Activated CD8-positive, alpha-beta T cell treated with anti-CD3 and anti-CD28 coated beads for 36 hours (primary cell): ENCODE measurements around the gene PBLD. TPM values are rescaled to one million over a fixed set of nuclear protein-coding genes. Genes with fewer than 3 reads are reported as not detected.

Source experiments
- ATAC-seq: fragments of 200-7000 bp; cut with Tn5 transposase; one replicate; pipeline ENCODE4 v1.10.0; 2021; ENCODE audit warnings: mild to moderate bottlenecking, moderate library complexity
- CTCF ChIA-PET: fragments of 350-600 bp; sonication (Branson Sonifier 250); formaldehyde crosslinking; loops from one replicate; lab custom pipeline; 2021; ENCODE audit warnings: antibody characterized with exemption; lab: Charles Lee
- POLR2A ChIA-PET: fragments of 350-600 bp; sonication (Branson Sonifier 250); formaldehyde crosslinking; loops from one replicate; lab custom pipeline; 2021; ENCODE audit warnings: antibody characterized with exemption; lab: Charles Lee
- DNase-seq: peaks from one replicate; pipeline ENCODE4 v3.0.0-alpha.2; 2020
- H3K27ac Mint-ChIP-seq: one replicate; pipeline ENCODE4 v1.8.0; 2021; ENCODE audit warnings: mild to moderate bottlenecking, mixed read lengths
- H3K27me3 Mint-ChIP-seq: one replicate; pipeline ENCODE4 v1.8.0; 2021; ENCODE audit warnings: mixed read lengths
- H3K36me3 Mint-ChIP-seq: one replicate; pipeline ENCODE4 v1.8.0; 2021; ENCODE audit warnings: low read depth, mixed read lengths
- H3K4me1 Mint-ChIP-seq: one replicate; pipeline ENCODE4 v1.8.0; 2021; ENCODE audit warnings: low read depth, mixed read lengths
- H3K4me3 Mint-ChIP-seq: one replicate; pipeline ENCODE4 v1.8.0; 2021; ENCODE audit warnings: mild to moderate bottlenecking, moderate library complexity, mixed read lengths
- H3K9me3 Mint-ChIP-seq: one replicate; pipeline ENCODE4 v1.8.0; 2021; ENCODE audit warnings: mixed read lengths
- CTCF ChIP-seq: fragments of 200-600 bp; IDR thresholded peaks from one replicate; pipeline ENCODE4 v1.8.0; 2022; ENCODE audit warnings: antibody characterized with exemption, mild to moderate bottlenecking
- intact Hi-C: fragments of 100-400 bp; cut with micrococcal nuclease; formaldehyde crosslinking; loops from one replicate; pipeline ENCODE4 v1.10.0; 2022
- total RNA-seq, 2 experiments: library from RNA; stranded (reverse); gene quantifications; one replicate each; pipeline ENCODE4 v1.2.3, GENCODE V29; 2021

PBLD gene
- total RNA-seq, 2 experiments from 2014 or later = 0.77 to 0.85 TPM

GRCh38 chr10:68336754-68337351 lies 4.1 kb upstream of the PBLD start:
- CTCF ChIA-PET = interaction anchor here (3.2 kb wide), 1 partner anchor 11 kb away, joined by 19 read pairs; no protein-coding TSS in a partner anchor

GRCh38 chr10:68334672-68335467 lies 2.1 kb upstream of the PBLD start:
- Mint-ChIP-seq H3K4me3 (peak overlapping the region; percentile 94), H3K36me3 (peaks cover 65% of the 10 kb centered on the region), H3K27ac (peak overlapping the region; percentile 100), H3K27me3 (no peaks in the 10 kb centered on the region), H3K9me3 (no peaks in the 10 kb centered on the region), H3K4me1 (peaks cover 53% of the 10 kb centered on the region)
- ChIA-PET CTCF (interaction anchor here (1.9 to 2.1 kb wide), 2 partner anchors 14 to 122 kb away, joined by 8 to 15 read pairs; no protein-coding TSS in a partner anchor), POLR2A (interaction anchor here (1.2 to 4.7 kb wide), 2 partner anchors 13 to 22 kb away, joined by 3 to 26 read pairs; no protein-coding TSS in a partner anchor)
- no peak for TF ChIP-seq CTCF
- no peak for DNase-seq
- ATAC-seq = no peak
- intact Hi-C loops = no loop called here

More at GRCh38 chr10:68336754-68337351, 4.1 kb upstream of the PBLD start:
- intact Hi-C loops = no loop called here
- H3K27ac Mint-ChIP-seq = peak overlapping the region; percentile 86
- TF ChIP-seq CTCF = no peak
- no peaks in the 10 kb centered on the region for H3K9me3 Mint-ChIP-seq
- DNase-seq (no peak), ATAC-seq (no peak)
- peaks cover 51% of the 10 kb centered on the region for H3K4me1 Mint-ChIP-seq
- H3K4me3 Mint-ChIP-seq = peak overlapping the region; percentile 94
- no peaks in the 10 kb centered on the region for H3K27me3 Mint-ChIP-seq
- H3K36me3 Mint-ChIP-seq = peaks cover 81% of the 10 kb centered on the region
- POLR2A ChIA-PET = no interaction called here

- Mint-ChIP-seq H3K9me3 (no peaks in the 10 kb centered on the region), H3K36me3 (peaks cover 57% of the 10 kb centered on the region), H3K27me3 (no peaks in the 10 kb centered on the region), H3K4me3 (peak overlapping the region; percentile 94), H3K27ac (peak overlapping the region; percentile 100), H3K4me1 (peaks cover 48% of the 10 kb centered on the region)
- intact Hi-C loops = no loop called here
- no peak for DNase-seq
- POLR2A ChIA-PET = interaction anchor here (0.9 to 4.7 kb wide), 8 partner anchors 9 to 567 kb away, joined by 3 to 44 read pairs (median 4); no protein-coding TSS in a partner anchor
- TF ChIP-seq CTCF = no peak
- CTCF ChIA-PET = interaction anchor here (0.6 to 4.8 kb wide), 9 partner anchors 9 to 124 kb away, joined by 3 to 21 read pairs (median 5); partner anchors contain the start of gene RUFY2
- ATAC-seq = no peak
These were observed 1.0 kb upstream of the PBLD start for GRCh38 chr10:68333440-68334431.

- Mint-ChIP-seq H3K4me1 (peaks cover 49% of the 10 kb centered on the region), H3K4me3 (peak overlapping the region; percentile 94), H3K27ac (peak overlapping the region; percentile 100), H3K36me3 (peaks cover 52% of the 10 kb centered on the region), H3K27me3 (no peaks in the 10 kb centered on the region), H3K9me3 (no peaks in the 10 kb centered on the region)
- POLR2A ChIA-PET = interaction anchor here (0.9 to 4.7 kb wide), 12 partner anchors 10 to 623 kb away, joined by 3 to 44 read pairs (median 5); partner anchors contain the start of gene DDX21
- no peak for TF ChIP-seq CTCF
- DNase-seq (no peak), ATAC-seq (no peak)
- intact Hi-C loops = no loop called here
- CTCF ChIA-PET = interaction anchor here (0.6 to 4.8 kb wide), 9 partner anchors 10 to 123 kb away, joined by 3 to 21 read pairs (median 5); partner anchors contain the start of gene RUFY2
These were observed 299 bp upstream of the PBLD start for GRCh38 chr10:68333058-68333395.
